ENCODE results near the gene TEX14.
"Not testable (repeated sequence)": the region's sequence is repeated elsewhere in the genome, so short reads cannot be mapped to it uniquely, and the experiment has no call there.

The TEX14 gene

GRCh38 chr17:58694826-58695225 lies 3.0 kb upstream of the TEX14 start:
- TF ChIP-seq CTCF (IDR thresholded peaks at IDR 0.05; ENCODE audit: insufficient read depth, low read length, poor library complexity, severe bottlenecking), result no peak
- DNase-seq (ENCODE audit: extremely low read depth, insufficient read length), result no peak

GRCh38 chr17:58694302-58694701 lies 2.5 kb upstream of the TEX14 start:
- Histone ChIP-seq H3K27me3 (replicated peaks; ENCODE audit: control insufficient read depth, insufficient read depth, low read length) (no peaks in the 10 kb centered on the region), H3K36me3 (ENCODE audit: control insufficient read depth, insufficient read depth, low read length) (no peaks in the 10 kb centered on the region; the same call in 1 of the 2 replicates), H3K4me3 (replicated peaks; ENCODE audit: low read depth, low read length) (no peak overlapping the region)
- TF ChIP-seq CTCF (IDR thresholded peaks at IDR 0.05; ENCODE audit: insufficient read depth, low read length, poor library complexity, severe bottlenecking), result no peak
- no peak for DNase-seq (ENCODE audit: extremely low read depth, insufficient read length)

More at GRCh38 chr17:58694826-58695225, 3.0 kb upstream of the TEX14 start:
- Histone ChIP-seq H3K4me3 (replicated peaks; ENCODE audit: low read depth, low read length) (no peak overlapping the region), H3K27me3 (replicated peaks; ENCODE audit: control insufficient read depth, insufficient read depth, low read length) (no peaks in the 10 kb centered on the region), H3K36me3 (ENCODE audit: control insufficient read depth, insufficient read depth, low read length) (no peaks in the 10 kb centered on the region; the same call in 1 of the 2 replicates)

- TF ChIP-seq CTCF (IDR thresholded peaks at IDR 0.05; ENCODE audit: insufficient read depth, low read length, poor library complexity, severe bottlenecking), result no peak
- H3K4me3 ChIP-seq (replicated peaks; ENCODE audit: low read depth, low read length), result peak overlapping the region; percentile 78
- H3K27me3 ChIP-seq (replicated peaks; ENCODE audit: control insufficient read depth, insufficient read depth, low read length), result no peaks in the 10 kb centered on the region
- no peaks in the 10 kb centered on the region; the same call in 1 of the 2 replicates for H3K36me3 ChIP-seq (ENCODE audit: control insufficient read depth, insufficient read depth, low read length)
- DNase-seq (ENCODE audit: extremely low read depth, insufficient read length), result no peak
These were observed 1.9 kb upstream of the TEX14 start for GRCh38 chr17:58693751-58694150.

- Histone ChIP-seq H3K4me3 (replicated peaks; ENCODE audit: low read depth, low read length) (peak overlapping the region; percentile 78), H3K36me3 (ENCODE audit: control insufficient read depth, insufficient read depth, low read length) (no peaks in the 10 kb centered on the region; the same call in 1 of the 2 replicates), H3K27me3 (replicated peaks; ENCODE audit: control insufficient read depth, insufficient read depth, low read length) (no peaks in the 10 kb centered on the region)
- no peak for TF ChIP-seq CTCF (IDR thresholded peaks at IDR 0.05; ENCODE audit: insufficient read depth, low read length, poor library complexity, severe bottlenecking)
- no peak for DNase-seq (ENCODE audit: extremely low read depth, insufficient read length)
These were observed 1.4 kb upstream of the TEX14 start for GRCh38 chr17:58693208-58693607.

- no peak for TF ChIP-seq CTCF (IDR thresholded peaks at IDR 0.05; ENCODE audit: insufficient read depth, low read length, poor library complexity, severe bottlenecking)
- DNase-seq (ENCODE audit: extremely low read depth, insufficient read length), result peak; percentile 95
- Histone ChIP-seq H3K27me3 (replicated peaks; ENCODE audit: control insufficient read depth, insufficient read depth, low read length) (no peaks in the 10 kb centered on the region), H3K4me3 (replicated peaks; ENCODE audit: low read depth, low read length) (peak within 1 kb of the TSS; percentile 78), H3K36me3 (ENCODE audit: control insufficient read depth, insufficient read depth, low read length) (no peaks in the 10 kb centered on the region; the same call in 1 of the 2 replicates)
These were observed 602 bp upstream of the TEX14 start, which contains the start of gene RAD51C for GRCh38 chr17:58692239-58693055. Gene RAD51C, plus strand, starts transcription at chr17:58692602. Its CDS starts 42 bp downstream, at chr17:58692644.

GRCh38 chr17:58690033-58690432 lies 1.8 kb downstream of the TEX14 start:
- DNase-seq (ENCODE audit: extremely low read depth, insufficient read length); H3K27me3 ChIP-seq (replicated peaks; ENCODE audit: control insufficient read depth, insufficient read depth, low read length); H3K36me3 ChIP-seq (ENCODE audit: control insufficient read depth, insufficient read depth, low read length); H3K4me3 ChIP-seq (replicated peaks; ENCODE audit: low read depth, low read length): not testable (repeated sequence)
